Ovary (tissue), 9 donors: ENCODE measurements around the gene FBXL5. TPM values are rescaled to one million over a fixed set of nuclear protein-coding genes. Genes with fewer than 3 reads are reported as not detected.

ENCODE experiments used
- DNase-seq, 5 donors: peaks; one replicate each; pipeline ENCODE4 v3.0.0-alpha.2; 2019 to 2020
- H3K27ac ChIP-seq, 2 donors: fragments of 200-600 bp; one replicate each; pipeline versions ENCODE4 v1.5.1 to v1.8.0; 2019 to 2022
- H3K27me3 ChIP-seq: fragments of 200-600 bp; one replicate; pipeline ENCODE4 v1.8.0; 2022
- H3K36me3 ChIP-seq: fragments of 200-600 bp; sonication (generic); one replicate; pipeline ENCODE4 v1.5.1; 2019
- H3K4me1 ChIP-seq: one replicate; pipeline ENCODE4 v1.8.1; 2013; ENCODE audit warnings: mild to moderate bottlenecking, moderate library complexity; ENCODE audit not compliant: insufficient read depth
- H3K4me3 ChIP-seq: fragments of 200-600 bp; sonication (generic); one replicate; pipeline ENCODE4 v1.5.1; 2017
- H3K9me3 ChIP-seq, 2 donors: fragments of 200-600 bp in 1 of 2; sonication (generic) in 1 of 2; one replicate each; pipeline versions ENCODE4 v1.5.1 to v1.8.1; 2013 to 2019; ENCODE audit warnings: mild to moderate bottlenecking in 1 of 2, moderate library complexity in 1 of 2
- CTCF ChIP-seq, 3 donors: fragments of 450-650 bp in 2 of 3; fragments of 200-600 bp in 1 of 3; IDR thresholded peaks; one replicate each; pipeline versions ENCODE4 v1.5.1 to v1.8.0; 2016 to 2022; ENCODE audit warnings: antibody characterized with exemption in 3 of 3, mild to moderate bottlenecking in 1 of 3
- EP300 ChIP-seq: sonication (generic); formaldehyde crosslinking; IDR thresholded peaks from one replicate; pipeline ENCODE4 v1.6.1; 2017; ENCODE audit warnings: antibody characterized with exemption
- POLR2A ChIP-seq: fragments of 450-650 bp; IDR thresholded peaks from one replicate; pipeline ENCODE4 v1.6.1; 2017; ENCODE audit warnings: antibody characterized with exemption, mild to moderate bottlenecking, moderate library complexity
- WGBS, 3 donors: extraction: QIAGEN DNeasy Blood & Tissue Kit in 1 of 3; methylation state at CpG; one replicate each; pipeline versions ENCODE4 v1.1.5 to v1.1.7; 2013 to 2017; 5-methylcytosine and 5-hydroxymethylcytosine counted together
- intact Hi-C, 4 donors: fragments of 100-400 bp; cut with DNase I; formaldehyde crosslinking; loops; one replicate each; pipeline versions ENCODE4 v1.11.0 to v1.15.1; 2022 to 2023
- polyA plus RNA-seq, 2 donors: library from polyadenylated mRNA; stranded (reverse); fragments of 200-250 nt in 1 of 2; fragments of 350-450 nt in 1 of 2; fragmentation: Illumina TruSeq in 1 of 2; extraction: RNeasy Lipid Tissue Mini Kit (QIAGEN cat#74804) in 1 of 2; gene quantifications; one replicate each; pipeline ENCODE4 v1.2.3, GENCODE V29; 2013 to 2014
- total RNA-seq, 7 donors: library from RNA; depleted of rRNA in 2 of 7; stranded (reverse); fragments of >200 nt in 2 of 7; fragmentation: NEBNext Ultra II Directional in 3 of 7; extraction: Animal tissue kit (Norgen Biotek cat#: 25700) in 3 of 7; gene quantifications; one replicate each; pipeline versions ENCODE4 v1.1.0 to v1.2.4, GENCODE V29; 2016 to 2023
- donor health status: DM: no; HTN: no; CAD: no; lungs with moderate emphysema.
- donor health status: DM: no; HTN: no; CAD: no.
- donor health status: Bipolar disorder and iron deficiency.
- donor health status: DM: yes; HTN: yes; CAD: no.
- donor health status: DM: no; HTN: no; CAD: no.
- donor health status: DM: yes; HTN: yes; CAD: no.

Gene FBXL5
- total and polyA plus RNA-seq, 9 donors, result 68.7 to 104 (median 90.4) TPM

- 93 to 100% (median 98%) methylated on average over 1 of the region's 1 CpG for WGBS, 3 donors
- no peak for TF ChIP-seq POLR2A
- no peak for TF ChIP-seq EP300
- TF ChIP-seq CTCF (IDR thresholded peaks at IDR 0.05), result no peak
- Histone ChIP-seq H3K27ac (no peak overlapping the region), H3K27me3 (no peaks in the 10 kb centered on the region), H3K4me3 (no peak overlapping the region), H3K36me3 (no peaks in the 10 kb centered on the region), H3K4me1 (no peaks in the 10 kb centered on the region), H3K9me3 (no peaks in the 10 kb centered on the region)
- no peak for DNase-seq
- intact Hi-C loops, result no loop called here
These were observed 18.2 kb upstream of the FBXL5 start for GRCh38 chr4:15673337-15673736.

GRCh38 chr4:15672101-15672500 lies 16.9 kb upstream of the FBXL5 start:
- no peak overlapping the region for H3K4me3 ChIP-seq
- TF ChIP-seq CTCF (IDR thresholded peaks at IDR 0.05) (no peak), EP300 (no peak), POLR2A (no peak)
- intact Hi-C loops, result no loop called here
- H3K4me1 ChIP-seq, result no peaks in the 10 kb centered on the region
- no peaks in the 10 kb centered on the region for H3K27me3 ChIP-seq
- no peaks in the 10 kb centered on the region for H3K36me3 ChIP-seq
- H3K27ac ChIP-seq, result no peak overlapping the region
- H3K9me3 ChIP-seq, result no peaks in the 10 kb centered on the region
- 97 to 99% (median 98%) methylated on average over 3 of the region's 3 CpGs for WGBS, 3 donors
- no peak for DNase-seq

GRCh38 chr4:15670576-15670975 lies 15.4 kb upstream of the FBXL5 start:
- intact Hi-C loops, result no loop called here
- no peak for DNase-seq
- Histone ChIP-seq H3K4me1 (no peaks in the 10 kb centered on the region), H3K36me3 (no peaks in the 10 kb centered on the region), H3K27ac (no peak overlapping the region), H3K27me3 (no peaks in the 10 kb centered on the region), H3K9me3 (no peaks in the 10 kb centered on the region), H3K4me3 (no peak overlapping the region)
- WGBS, 3 donors, result 60 to 61% (median 61%) methylated on average over 3 of the region's 3 CpGs
- TF ChIP-seq EP300 (no peak), CTCF (IDR thresholded peaks at IDR 0.05) (no peak), POLR2A (no peak)

GRCh38 chr4:15668566-15669435 lies 13.6 kb upstream of the FBXL5 start:
- Histone ChIP-seq H3K4me1 (no peaks in the 10 kb centered on the region), H3K4me3 (no peak overlapping the region), H3K27ac (no peak overlapping the region), H3K27me3 (no peaks in the 10 kb centered on the region), H3K9me3 (no peaks in the 10 kb centered on the region), H3K36me3 (no peaks in the 10 kb centered on the region)
- 21 to 47% (median 25%) methylated on average over 1 of the region's 1 CpG for WGBS, 3 donors
- intact Hi-C loops, result no loop called here
- TF ChIP-seq CTCF (IDR thresholded peaks at IDR 0.05) (no peak), EP300 (no peak), POLR2A (no peak)
- DNase-seq, result no peak
